NCI-H187 (cell line): ENCODE data around the gene HS6ST1.
"Not testable (repeated sequence)": the region's sequence is repeated elsewhere in the genome, so short reads cannot be mapped to it uniquely, and the experiment has no call there.

Experiments
- DNase-seq, 2 experiments: peaks; one replicate each; lab custom pipeline; 2025; lab: John Stamatoyannopoulos, UW

The HS6ST1 gene

GRCh38 chr2:128268611-128269010, 50.1 kb downstream of the HS6ST1 start:
- DNase-seq: not testable (repeated sequence)

GRCh38 chr2:128268145-128268544, 50.5 kb downstream of the HS6ST1 start:
- not testable (repeated sequence) for DNase-seq

GRCh38 chr2:128267649-128268048, 51.0 kb downstream of the HS6ST1 start:
- DNase-seq: not testable (repeated sequence)

- DNase-seq: not testable (repeated sequence)
These were observed 51.5 kb downstream of the HS6ST1 start for GRCh38 chr2:128267197-128267596.

GRCh38 chr2:128266463-128266862, 52.2 kb downstream of the HS6ST1 start:
- not testable (repeated sequence) for DNase-seq

GRCh38 chr2:128265608-128265993, 53.1 kb downstream of the HS6ST1 start:
- not testable (repeated sequence) for DNase-seq

- no peak for DNase-seq
These were observed 53.6 kb downstream of the HS6ST1 start for GRCh38 chr2:128264881-128265607.

GRCh38 chr2:128263902-128264331, 54.8 kb downstream of the HS6ST1 start:
- no peak for DNase-seq

GRCh38 chr2:128262315-128263253, 56.1 kb downstream of the HS6ST1 start:
- DNase-seq: no peak

GRCh38 chr2:128261245-128262128, 57.2 kb downstream of the HS6ST1 start:
- DNase-seq: peak in 1 of 2 experiments; percentile 7

GRCh38 chr2:128260239-128261138, 58.2 kb downstream of the HS6ST1 start:
- DNase-seq: no peak

GRCh38 chr2:128259585-128259984, 59.1 kb downstream of the HS6ST1 start:
- no peak for DNase-seq

GRCh38 chr2:128258218-128258617, 60.5 kb downstream of the HS6ST1 start:
- no peak for DNase-seq

- DNase-seq: no peak
These were observed 66.2 kb downstream of the HS6ST1 start for GRCh38 chr2:128252501-128252900.

- DNase-seq: not testable (repeated sequence)
These were observed 66.6 kb downstream of the HS6ST1 start for GRCh38 chr2:128252086-128252485.

- no peak for DNase-seq
These were observed 68.2 kb downstream of the HS6ST1 start for GRCh38 chr2:128250229-128251025.

GRCh38 chr2:128249555-128249954, 69.1 kb downstream of the HS6ST1 start:
- DNase-seq: no peak

- no peak for DNase-seq
These were observed 72.9 kb downstream of the HS6ST1 start for GRCh38 chr2:128245813-128246212.

- DNase-seq: no peak
These were observed 76.8 kb downstream of the HS6ST1 start for GRCh38 chr2:128241896-128242295.
